Skeletal muscle tissue (tissue), 4 donors: ENCODE data around the gene MAP3K20. TPM values are rescaled to one million over a fixed set of nuclear protein-coding genes. Genes with fewer than 3 reads are reported as not detected.

ENCODE experiments used
- H3K27ac ChIP-seq: one replicate; pipeline ENCODE4 v1.7.0; 2013; ENCODE audit warnings: mild to moderate bottlenecking, low read depth, low read length, inconsistent platforms
- H3K27me3 ChIP-seq, 3 donors: one replicate each; pipeline ENCODE4 v1.7.0; 2013; ENCODE audit warnings: low read length in 3 of 3; ENCODE audit not compliant: control insufficient read depth in 3 of 3, insufficient read depth in 3 of 3
- H3K36me3 ChIP-seq, 3 donors: one replicate each; pipeline ENCODE4 v1.7.0; 2013; ENCODE audit warnings: low read length in 3 of 3; ENCODE audit not compliant: control insufficient read depth in 3 of 3, insufficient read depth in 3 of 3
- H3K4me1 ChIP-seq, 3 donors: one replicate each; pipeline ENCODE4 v1.7.0; 2013; ENCODE audit warnings: low read length in 3 of 3, mild to moderate bottlenecking in 3 of 3; ENCODE audit not compliant: control insufficient read depth in 3 of 3, insufficient read depth in 3 of 3
- H3K4me3 ChIP-seq, 3 donors: one replicate each; pipeline ENCODE4 v1.7.0; 2013; ENCODE audit warnings: low read length in 3 of 3
- H3K9ac ChIP-seq, 3 donors: one replicate each; pipeline ENCODE4 v1.7.0; 2013; ENCODE audit warnings: low read length in 3 of 3, mild to moderate bottlenecking in 3 of 3, moderate library complexity in 2 of 3, low read depth in 1 of 3
- H3K9me3 ChIP-seq, 3 donors: one replicate each; pipeline ENCODE4 v1.7.0; 2013; ENCODE audit warnings: low read length in 3 of 3; ENCODE audit not compliant: control insufficient read depth in 3 of 3
- total RNA-seq: library from RNA; depleted of rRNA; stranded (reverse); fragments of >200 nt; gene quantifications from one replicate; pipeline ENCODE4 v1.2.3, GENCODE V29; 2014
- donor health status: Osteomylitis.

Gene MAP3K20
- total RNA-seq, 1 donor from 2014 or later = 52.7 TPM

DNA sequence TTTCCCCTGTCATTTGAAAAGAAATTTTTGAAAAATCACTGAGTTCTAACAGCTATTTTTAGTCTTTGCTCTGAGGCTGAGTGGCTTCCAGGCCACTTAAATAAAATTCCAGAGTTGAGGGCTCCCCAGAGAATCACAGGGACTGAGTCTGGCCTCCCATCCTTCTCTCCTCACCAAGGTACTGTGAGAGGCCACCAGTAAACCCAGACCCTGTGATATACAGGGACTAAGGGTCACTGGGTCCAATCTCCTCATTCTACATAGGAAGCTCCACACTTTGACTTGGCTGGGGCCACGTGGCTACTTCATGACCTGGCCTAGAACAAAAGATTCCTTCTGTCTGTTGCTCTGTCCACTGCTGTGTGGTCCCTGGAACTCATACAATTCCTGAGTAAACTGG is 155.8 kb downstream of the MAP3K20 start:
- Histone ChIP-seq H3K9me3 (no peaks in the 10 kb centered on the region), H3K4me3 (no peak overlapping the region), H3K4me1 (peaks cover 22 to 30% (median 24%) of the 10 kb centered on the region in 3 donors), H3K27me3 (no peaks in the 10 kb centered on the region), H3K27ac (peak overlapping the region; percentile 67), H3K36me3 (no peaks in the 10 kb centered on the region), H3K9ac (peak overlapping the region in 1 of 3 donors; percentile 34)

DNA sequence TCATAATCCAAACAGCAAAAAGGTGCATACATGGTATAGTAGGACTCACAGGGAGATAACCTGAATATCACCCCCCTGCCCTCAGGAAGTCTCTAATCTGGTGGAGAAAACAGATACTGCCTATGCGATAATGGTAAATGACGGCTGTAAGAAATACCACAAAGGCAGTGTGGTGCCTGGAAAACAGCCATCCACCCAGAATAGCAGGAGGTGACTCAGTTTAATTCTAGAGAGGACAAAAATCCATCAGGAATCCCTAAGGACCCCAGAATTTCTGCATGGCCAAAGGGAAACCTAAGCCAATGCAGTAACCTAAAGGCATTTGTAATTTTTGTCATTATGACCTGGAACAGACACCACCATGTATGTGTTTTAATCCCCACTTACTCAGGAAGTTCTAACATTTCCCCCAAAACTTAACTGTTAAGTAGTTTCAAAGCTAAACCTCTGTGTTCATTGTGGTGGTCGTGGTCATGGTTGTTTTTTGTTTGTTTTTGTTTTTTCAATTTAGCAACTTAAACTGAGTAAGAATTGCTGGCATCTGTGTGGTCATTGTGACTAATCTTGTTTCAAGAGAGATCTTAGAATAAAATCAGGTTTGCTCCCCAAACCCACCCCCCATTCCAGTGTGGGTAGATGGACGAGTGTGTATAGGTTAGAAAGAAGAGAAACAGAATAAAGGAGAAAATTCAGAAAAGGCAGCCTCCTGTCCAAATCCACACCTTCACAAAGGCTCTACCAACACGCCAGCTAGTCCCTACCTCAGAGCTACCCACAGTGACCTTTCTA is 157.5 kb downstream of the MAP3K20 start:
- no peak overlapping the region for H3K9ac ChIP-seq
- peaks cover 0 to 2% (median 0%) of the 10 kb centered on the region in 3 donors for H3K36me3 ChIP-seq
- H3K4me1 ChIP-seq = peaks cover 16 to 20% (median 17%) of the 10 kb centered on the region in 3 donors
- H3K9me3 ChIP-seq = no peaks in the 10 kb centered on the region
- H3K27ac ChIP-seq = no peak overlapping the region
- H3K4me3 ChIP-seq = no peak overlapping the region
- no peaks in the 10 kb centered on the region for H3K27me3 ChIP-seq

DNA sequence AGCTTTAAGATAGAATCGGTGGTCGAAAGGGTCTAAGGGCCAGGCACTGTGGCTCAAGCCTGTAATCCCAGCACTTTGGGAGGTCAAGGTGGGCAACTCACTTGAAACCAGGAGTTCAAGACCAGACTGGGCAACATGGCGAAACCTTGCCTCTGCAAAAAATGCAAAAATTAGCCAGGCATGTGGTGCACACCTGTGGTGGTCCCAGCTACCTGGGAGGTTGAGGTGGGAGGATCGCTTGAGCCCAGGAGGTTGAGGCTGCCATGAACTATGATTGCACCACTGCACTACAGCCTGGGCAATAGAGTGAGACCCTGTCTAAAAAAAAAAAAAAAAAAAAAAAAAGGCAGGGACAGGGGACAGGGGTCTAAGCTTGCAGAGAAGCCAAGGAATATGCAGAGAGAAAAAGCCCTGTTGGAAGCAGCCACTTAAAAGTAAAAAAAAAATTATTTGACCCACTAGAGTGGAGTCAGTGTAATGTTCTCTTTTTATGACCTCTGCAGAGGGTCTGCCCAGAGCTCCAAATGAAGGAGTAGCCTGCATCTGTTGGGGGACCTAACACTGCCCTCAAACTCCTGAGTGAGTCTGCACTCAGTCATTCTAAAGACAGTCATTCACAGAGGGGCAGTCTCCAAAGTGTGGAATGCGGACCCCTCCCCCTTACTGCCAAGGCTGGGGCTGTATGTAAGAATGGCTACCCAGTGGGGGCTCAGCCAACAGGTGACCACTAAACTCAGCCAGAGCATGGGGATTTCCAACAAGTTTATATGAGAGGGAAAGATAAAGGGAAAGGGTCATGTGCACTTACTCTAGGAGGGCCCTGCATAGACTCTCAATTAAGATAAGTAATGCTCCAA is 160.5 kb downstream of the MAP3K20 start:
- peaks cover 0 to 4% (median 0%) of the 10 kb centered on the region in 3 donors for H3K36me3 ChIP-seq

DNA sequence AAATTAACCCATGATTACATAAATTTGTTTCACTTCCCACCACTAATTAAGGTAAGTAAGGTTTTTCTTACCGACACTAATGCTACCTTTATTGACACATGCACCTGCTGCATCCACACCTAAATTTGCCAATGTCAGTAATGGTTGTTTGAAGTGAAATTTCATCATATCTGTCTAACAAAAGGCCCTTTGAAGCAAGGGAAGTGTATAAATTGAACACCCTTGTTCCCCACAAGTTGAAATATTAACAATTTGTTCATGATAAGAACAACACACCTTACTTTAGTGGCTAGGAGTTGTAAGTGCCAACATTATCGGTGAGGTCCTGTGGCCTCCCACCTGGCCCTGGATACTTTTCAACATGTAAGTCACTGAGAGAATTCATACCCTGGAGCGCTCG is 162.7 kb downstream of the MAP3K20 start:
- Histone ChIP-seq H3K27ac (no peak overlapping the region), H3K9me3 (no peaks in the 10 kb centered on the region), H3K36me3 (peaks cover 0 to 5% (median 0%) of the 10 kb centered on the region in 3 donors), H3K4me3 (no peak overlapping the region), H3K27me3 (no peaks in the 10 kb centered on the region), H3K4me1 (no peaks in the 10 kb centered on the region), H3K9ac (no peak overlapping the region)

More for the DNA sequence above, 160.5 kb downstream of the MAP3K20 start:
- Histone ChIP-seq H3K9ac (no peak overlapping the region), H3K4me1 (peaks cover 6 to 9% (median 7%) of the 10 kb centered on the region in 3 donors), H3K27ac (no peak overlapping the region), H3K4me3 (no peak overlapping the region), H3K27me3 (no peaks in the 10 kb centered on the region), H3K9me3 (no peaks in the 10 kb centered on the region)

DNA sequence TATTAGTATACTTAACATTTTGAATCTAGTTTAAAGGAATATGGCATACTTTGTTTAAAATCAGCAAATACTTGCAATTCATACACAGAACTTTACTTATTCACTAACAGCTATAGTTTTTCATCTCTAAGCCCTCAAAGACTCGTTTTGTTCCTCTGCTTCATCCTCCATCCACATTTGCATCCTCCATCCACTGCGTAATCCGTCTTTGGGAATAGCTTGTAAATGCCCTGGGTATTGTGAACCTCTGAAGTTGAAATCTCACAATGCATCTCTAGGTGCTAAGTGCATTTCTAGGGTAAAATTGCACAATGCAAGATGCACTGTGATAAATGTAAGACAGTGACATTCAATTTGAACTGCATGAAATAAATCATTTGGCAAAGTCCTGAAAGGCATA is 163.2 kb downstream of the MAP3K20 start:
- Histone ChIP-seq H3K4me3 (no peak overlapping the region), H3K9me3 (no peaks in the 10 kb centered on the region), H3K27ac (no peak overlapping the region), H3K9ac (no peak overlapping the region), H3K27me3 (no peaks in the 10 kb centered on the region), H3K36me3 (peaks cover 0 to 5% (median 0%) of the 10 kb centered on the region in 3 donors), H3K4me1 (no peaks in the 10 kb centered on the region)

DNA sequence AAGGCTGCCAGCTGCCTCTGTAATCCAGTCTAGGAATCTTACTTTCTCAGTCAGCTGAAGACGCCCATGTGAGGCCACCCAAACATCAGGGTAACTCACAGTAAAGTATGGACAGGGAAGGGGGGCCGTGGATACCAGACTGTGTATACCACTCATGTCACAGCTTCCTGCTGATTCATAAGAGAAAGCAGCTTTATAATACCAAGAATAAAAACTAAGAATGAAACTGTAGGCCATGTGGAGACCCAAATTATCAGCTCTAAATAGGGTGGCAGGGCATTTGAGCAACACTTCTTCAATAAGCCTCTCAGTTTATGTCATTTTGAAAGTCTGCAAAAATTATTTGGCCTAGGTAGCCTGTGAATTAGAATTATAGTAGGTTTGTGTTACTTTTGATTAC is 164.0 kb downstream of the MAP3K20 start:
- H3K4me1 ChIP-seq = no peaks in the 10 kb centered on the region
- H3K27me3 ChIP-seq = no peaks in the 10 kb centered on the region
- H3K9me3 ChIP-seq = no peaks in the 10 kb centered on the region
- H3K36me3 ChIP-seq = peaks cover 0 to 5% (median 0%) of the 10 kb centered on the region in 3 donors
- H3K9ac ChIP-seq = no peak overlapping the region
- no peak overlapping the region for H3K4me3 ChIP-seq
- no peak overlapping the region for H3K27ac ChIP-seq

DNA sequence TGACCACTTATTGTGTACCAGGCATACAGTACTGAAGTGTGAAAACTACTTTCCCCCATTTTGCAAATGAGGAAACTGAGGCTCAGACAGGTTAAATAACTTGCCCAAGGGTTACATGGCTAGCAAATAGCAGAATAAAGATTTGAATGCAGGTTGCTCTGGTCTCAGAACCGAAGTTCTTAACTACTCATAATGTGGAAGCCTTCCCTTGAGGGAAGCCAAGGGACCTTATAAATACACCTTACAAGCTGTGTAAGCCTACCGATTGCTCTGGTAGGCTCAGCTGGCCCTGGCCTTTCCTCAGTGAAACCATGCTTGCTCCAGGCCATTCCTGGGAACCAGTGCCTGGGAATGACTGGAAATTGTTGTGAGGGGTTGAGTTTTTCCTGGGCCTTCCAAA is 164.4 kb downstream of the MAP3K20 start:
- no peaks in the 10 kb centered on the region for H3K27me3 ChIP-seq
- H3K36me3 ChIP-seq = peaks cover 0 to 5% (median 0%) of the 10 kb centered on the region in 3 donors
- H3K4me1 ChIP-seq = no peaks in the 10 kb centered on the region
- no peak overlapping the region for H3K9ac ChIP-seq
- no peaks in the 10 kb centered on the region for H3K9me3 ChIP-seq
- no peak overlapping the region for H3K4me3 ChIP-seq
- no peak overlapping the region for H3K27ac ChIP-seq

DNA sequence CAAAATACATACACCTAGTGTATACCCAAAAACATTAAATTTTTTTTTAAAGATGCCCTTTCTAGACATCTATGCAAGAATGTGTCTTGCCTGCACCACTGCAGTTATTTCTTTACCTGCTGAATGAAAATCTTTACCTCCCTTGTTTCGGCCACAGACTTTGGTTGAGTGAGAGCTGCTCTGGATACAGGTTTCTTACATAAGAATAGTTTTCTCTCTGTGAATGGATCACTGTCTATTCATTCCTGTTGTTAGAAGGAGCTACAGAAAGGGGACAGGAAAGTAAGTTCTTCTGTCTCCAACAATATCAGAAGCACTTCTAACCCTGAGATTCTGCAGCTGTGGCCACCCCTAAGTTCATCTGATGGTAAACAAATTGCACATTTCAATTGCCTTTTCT is 166.0 kb downstream of the MAP3K20 start:
- Histone ChIP-seq H3K9ac (no peak overlapping the region), H3K27ac (no peak overlapping the region), H3K4me3 (no peak overlapping the region), H3K4me1 (no peaks in the 10 kb centered on the region), H3K9me3 (no peaks in the 10 kb centered on the region), H3K36me3 (peaks cover 0 to 3% (median 0%) of the 10 kb centered on the region in 3 donors), H3K27me3 (no peaks in the 10 kb centered on the region)

DNA sequence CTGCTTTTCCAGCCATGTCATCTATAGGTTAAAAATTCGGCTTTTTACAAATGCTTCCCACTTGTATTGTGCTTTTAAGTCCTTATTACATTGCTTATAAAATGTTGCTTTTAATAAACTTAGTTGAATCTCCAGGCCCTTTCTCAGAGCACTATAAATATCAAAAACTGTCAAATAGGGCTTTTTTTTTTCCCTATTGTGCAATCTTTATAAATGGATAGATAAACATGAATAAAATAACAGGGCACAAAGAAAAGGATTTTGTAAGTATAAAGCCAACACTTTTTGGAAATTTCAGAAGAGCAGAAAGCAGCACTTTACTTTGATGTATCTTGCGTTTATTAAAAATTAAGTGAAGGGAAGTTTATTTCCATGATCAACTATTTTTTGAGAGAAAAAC is 171.5 kb downstream of the MAP3K20 start:
- H3K4me1 ChIP-seq = no peaks in the 10 kb centered on the region
- H3K27me3 ChIP-seq = no peaks in the 10 kb centered on the region
- H3K9me3 ChIP-seq = no peaks in the 10 kb centered on the region
- H3K36me3 ChIP-seq = peaks cover 0 to 3% (median 0%) of the 10 kb centered on the region in 3 donors
- H3K4me3 ChIP-seq = no peak overlapping the region
- no peak overlapping the region for H3K27ac ChIP-seq
- no peak overlapping the region for H3K9ac ChIP-seq

DNA sequence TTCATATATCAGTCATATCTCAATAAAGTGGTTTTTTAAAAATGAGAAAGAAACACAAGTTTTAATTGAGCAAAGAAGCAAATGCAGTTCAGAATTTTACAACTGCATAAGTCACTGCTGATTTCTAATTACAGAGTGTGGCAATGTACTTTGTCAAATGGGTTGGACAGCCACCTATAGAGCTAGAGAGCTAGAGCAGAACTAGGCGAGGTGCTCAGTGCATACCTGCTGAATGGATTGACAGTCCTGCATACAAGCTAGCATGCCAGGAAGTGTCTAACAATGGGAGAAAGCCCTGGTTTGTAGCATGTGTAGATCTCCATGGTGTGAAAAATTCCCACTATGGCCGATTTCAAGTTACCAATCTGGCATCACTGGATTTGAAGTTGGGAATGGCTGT is 172.7 kb downstream of the MAP3K20 start:
- H3K36me3 ChIP-seq = peaks cover 0 to 3% (median 0%) of the 10 kb centered on the region in 3 donors
- no peaks in the 10 kb centered on the region for H3K9me3 ChIP-seq
- no peak overlapping the region for H3K4me3 ChIP-seq
- no peaks in the 10 kb centered on the region for H3K27me3 ChIP-seq
- no peaks in the 10 kb centered on the region for H3K4me1 ChIP-seq
- H3K9ac ChIP-seq = no peak overlapping the region
- no peak overlapping the region for H3K27ac ChIP-seq
